Erythroblast (primary cell): ENCODE data around the gene ADH7.

Experiments used
- GATA1 ChIP-seq: IDR thresholded peaks from 2 replicates; pipeline ENCODE4 v1.6.1; 2011; ENCODE audit warnings: low read depth, mild to moderate bottlenecking, control low read depth, low read length, moderate library complexity
- POLR2A ChIP-seq: IDR thresholded peaks from 2 replicates; pipeline ENCODE4 v1.6.1; 2011; ENCODE audit warnings: mild to moderate bottlenecking, low read length

DNA sequence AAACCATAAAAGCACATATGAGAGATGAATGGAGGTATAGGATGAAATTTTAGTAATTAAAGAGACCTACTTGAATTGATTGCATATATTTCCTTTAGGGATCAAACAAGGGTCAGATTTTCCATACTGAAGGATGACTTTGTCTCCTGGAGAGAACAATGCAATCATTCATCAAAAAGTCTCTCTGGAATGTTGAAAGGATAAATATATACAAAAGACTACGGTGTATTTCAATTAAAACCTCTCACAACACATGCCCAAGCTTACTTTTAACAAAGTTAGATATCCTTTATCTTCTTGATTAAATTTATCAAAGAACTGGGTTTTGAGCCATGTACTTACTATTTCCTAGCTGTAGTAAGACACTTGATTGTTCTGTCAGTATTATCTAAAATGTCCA, 36.8 kb upstream of the ADH7 start:
- TF ChIP-seq POLR2A (no peak), GATA1 (no peak)
